Keratinocyte (primary cell): ENCODE data around the gene BMP7. TPM values are rescaled to one million over a fixed set of nuclear protein-coding genes. Genes with fewer than 3 reads are reported as not detected.

Source experiments
- DNase-seq: peaks from one replicate; pipeline ENCODE4 v3.0.0-alpha.2; 2011; ENCODE audit warnings: low read depth, missing footprints, low spot score
- FAIRE-seq: peaks from 2 replicates; lab custom pipeline; 2011; peaks lifted over from hg19 to GRCh38; lab: Jason Lieb, UNC
- H2AFZ ChIP-seq: 2 replicates; pipeline ENCODE4 v1.6.0; 2012; ENCODE audit warnings: low read length, control low read depth, inconsistent platforms; ENCODE audit not compliant: control insufficient read depth
- H3K27ac ChIP-seq: 2 replicates; pipeline ENCODE4 v1.5.1; 2011; ENCODE audit warnings: low read length; ENCODE audit not compliant: control insufficient read depth, insufficient read depth
- H3K27me3 ChIP-seq: 3 replicates; pipeline ENCODE4 v1.6.0; 2011; ENCODE audit warnings: low read length; ENCODE audit not compliant: control insufficient read depth, insufficient read depth; ENCODE audit errors: extremely low read depth
- H3K36me3 ChIP-seq, 2 experiments: 2 replicates in 1 of 2; 3 replicates in 1 of 2; pipeline ENCODE4 v1.5.1; 2011; ENCODE audit warnings: low read length in 2 of 2, mild to moderate bottlenecking in 1 of 2; ENCODE audit not compliant: control insufficient read depth in 2 of 2, insufficient read depth in 2 of 2; ENCODE audit errors: extremely low read depth in 1 of 2
- H3K4me1 ChIP-seq: 3 replicates; pipeline ENCODE4 v1.5.1; 2011; ENCODE audit warnings: low read length; ENCODE audit not compliant: control insufficient read depth, insufficient read depth; ENCODE audit errors: extremely low read depth
- H3K4me2 ChIP-seq: 3 replicates; pipeline ENCODE4 v1.6.0; 2011; ENCODE audit warnings: low read depth, low read length; ENCODE audit not compliant: control insufficient read depth, insufficient read depth; ENCODE audit errors: extremely low read depth
- H3K4me3 ChIP-seq, 3 experiments: fragments of 200-600 bp in 1 of 3; sonication (generic) in 1 of 3; 2 replicates in 2 of 3; 3 replicates in 1 of 3; pipeline ENCODE4 v1.5.1; 2011 to 2016; ENCODE audit warnings: low read length in 3 of 3, mild to moderate bottlenecking in 3 of 3, control low read depth in 2 of 3, inconsistent platforms in 1 of 3, low read depth in 1 of 3, mixed read lengths in 1 of 3, mixed run types in 1 of 3, moderate library complexity in 1 of 3; ENCODE audit not compliant: control insufficient read depth in 2 of 3, insufficient read depth in 2 of 3; ENCODE audit errors: extremely low read depth in 1 of 3
- H3K79me2 ChIP-seq: 2 replicates; pipeline ENCODE4 v1.6.0; 2012; ENCODE audit warnings: low read length; ENCODE audit not compliant: control insufficient read depth, insufficient read depth
- H3K9ac ChIP-seq: 3 replicates; pipeline ENCODE4 v1.6.0; 2011; ENCODE audit warnings: low read length; ENCODE audit not compliant: control insufficient read depth, insufficient read depth; ENCODE audit errors: extremely low read depth
- H3K9me1 ChIP-seq: 3 replicates; pipeline ENCODE4 v1.6.0; 2011; ENCODE audit warnings: low read length; ENCODE audit not compliant: control insufficient read depth, insufficient read depth; ENCODE audit errors: extremely low read depth
- H3K9me3 ChIP-seq: 2 replicates; pipeline ENCODE4 v1.5.1; 2012; ENCODE audit warnings: low read depth, low read length; ENCODE audit not compliant: control insufficient read depth
- H4K20me1 ChIP-seq: 3 replicates; pipeline ENCODE4 v1.6.0; 2011; ENCODE audit warnings: low read length; ENCODE audit not compliant: control insufficient read depth, insufficient read depth; ENCODE audit errors: extremely low read depth
- CTCF ChIP-seq, 3 experiments: IDR thresholded peaks in 1 of 3; conservative IDR thresholded peaks in 1 of 3; optimal IDR thresholded peaks in 1 of 3; 2 replicates in 2 of 3; 3 replicates in 1 of 3; pipeline versions ENCODE3 to v1.5.1; 2011; ENCODE audit warnings: low read length in 3 of 3, mild to moderate bottlenecking in 3 of 3, moderate library complexity in 2 of 3, control low read depth in 1 of 3, inconsistent platforms in 1 of 3; ENCODE audit not compliant: insufficient read depth in 2 of 3; ENCODE audit errors: extremely low read depth in 1 of 3
- EZH2 ChIP-seq: IDR thresholded peaks from one replicate; pipeline ENCODE4 v1.6.1; 2012; ENCODE audit warnings: inconsistent platforms, mild to moderate bottlenecking, low read length, moderate library complexity
- dilution Hi-C: fragments of 300-500 bp; cut with MboI; formaldehyde crosslinking; loops from one replicate; pipeline ENCODE4 v1.7.0; 2020; ENCODE audit warnings: low sequenced_read_pairs; ENCODE audit not compliant: extremely low pct_ligation_motif_present
- polyA plus RNA-seq, 5 experiments: library from polyadenylated mRNA; depleted of rRNA in 3 of 5; stranded (reverse) in 3 of 5; stranded (forward) in 1 of 5; unstranded in 1 of 5; fragments of >200 nt; gene quantifications; 1 replicate in 1 of 5; 2 replicates in 3 of 5; 3 replicates in 1 of 5; pipeline versions ENCODE4 v1.2.1 to v1.2.3, GENCODE V29; 2011 to 2012; ENCODE audit warnings: missing spikeins in 2 of 5, low read depth in 1 of 5, low replicate concordance in 1 of 5

Gene BMP7
- polyA plus RNA-seq, 1 donor (not counting 4 experiments of a cell fraction or from before 2014, with no cell fraction given): 0.29 TPM

GRCh38 chr20:57176842-57177241, 89.6 kb downstream of the BMP7 start:
- Histone ChIP-seq H3K9me1 (no peaks in the 10 kb centered on the region), H3K4me1 (peaks cover 12% of the 10 kb centered on the region), H3K79me2 (no peaks in the 10 kb centered on the region), H4K20me1 (no peaks in the 10 kb centered on the region), H3K4me3 (no peak overlapping the region), H3K4me2 (no peak overlapping the region), H3K36me3 (no peaks in the 10 kb centered on the region), H2AFZ (no peak overlapping the region), H3K27me3 (peaks cover 7% of the 10 kb centered on the region), H3K27ac (no peak overlapping the region), H3K9ac (no peak overlapping the region), H3K9me3 (no peaks in the 10 kb centered on the region)
- no peak for DNase-seq
- dilution Hi-C loops: no loop called here
- TF ChIP-seq CTCF (optimal IDR thresholded peaks at IDR 0.05 in 1 of 3, IDR thresholded peaks at IDR 0.05 in 1 of 3, conservative IDR thresholded peaks at IDR 0.05 in 1 of 3; ENCODE audit: extremely low read depth in 1 of 3, insufficient read depth in 2 of 3, low read length in 3 of 3) (no peak), EZH2 (no peak)
- FAIRE-seq: no peak

- no peak for DNase-seq
- Histone ChIP-seq H3K36me3 (no peaks in the 10 kb centered on the region), H3K4me3 (no peak overlapping the region), H3K4me1 (peaks cover 12% of the 10 kb centered on the region), H3K9me1 (no peaks in the 10 kb centered on the region), H4K20me1 (no peaks in the 10 kb centered on the region), H3K9ac (no peak overlapping the region), H2AFZ (no peak overlapping the region), H3K27me3 (peaks cover 4% of the 10 kb centered on the region), H3K27ac (no peak overlapping the region), H3K4me2 (no peak overlapping the region), H3K79me2 (no peaks in the 10 kb centered on the region), H3K9me3 (no peaks in the 10 kb centered on the region)
- FAIRE-seq: no peak
- dilution Hi-C loops: no loop called here
- no peak for TF ChIP-seq EZH2
- no peak for TF ChIP-seq CTCF (optimal IDR thresholded peaks at IDR 0.05 in 1 of 3, IDR thresholded peaks at IDR 0.05 in 1 of 3, conservative IDR thresholded peaks at IDR 0.05 in 1 of 3; ENCODE audit: extremely low read depth in 1 of 3, insufficient read depth in 2 of 3, low read length in 3 of 3)
Observed at GRCh38 chr20:57175397-57176010, 90.9 kb downstream of the BMP7 start.
